GM19043 (cell line): ENCODE measurements around the gene MGAT5B.
"Not testable (repeated sequence)": the region's sequence is repeated elsewhere in the genome, so short reads cannot be mapped to it uniquely, and the experiment has no call there.

Experiments used
- ATAC-seq: cut with Tn5 transposase; IDR thresholded peaks from one replicate; pipeline ENCODE4 v1.9.1; 2021; ENCODE audit warnings: low read depth; ENCODE audit not compliant: unreplicated experiment

Gene MGAT5B

GRCh38 chr17:76968707-76969597, 100.7 kb downstream of the MGAT5B start:
- no peak for ATAC-seq

- no peak for ATAC-seq
Measured at GRCh38 chr17:76969598-76970172, 101.5 kb downstream of the MGAT5B start.

- not testable (repeated sequence) for ATAC-seq
Measured at GRCh38 chr17:76970228-76970627, 102.0 kb downstream of the MGAT5B start.

- ATAC-seq: no peak
Measured at GRCh38 chr17:76972046-76972641, 103.9 kb downstream of the MGAT5B start.

DNA sequence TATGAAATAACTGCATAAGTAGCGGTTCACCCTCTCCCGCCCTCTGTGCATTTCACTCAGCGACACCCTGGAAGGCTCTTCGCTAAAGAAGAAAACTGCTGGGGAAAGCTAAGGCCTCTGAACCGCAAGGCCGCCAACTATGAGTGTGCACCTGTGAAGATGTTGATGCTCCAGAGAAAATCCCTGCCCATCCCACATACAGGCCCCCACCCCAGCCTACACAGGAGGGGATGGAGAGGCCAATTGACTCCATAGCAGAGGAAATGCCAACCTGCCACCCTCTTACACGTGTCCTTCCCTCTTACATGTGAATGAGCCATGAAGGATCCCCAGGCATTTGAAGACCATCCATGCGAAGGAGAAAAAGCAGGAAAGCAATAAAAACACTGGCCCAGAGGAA, 104.8 kb downstream of the MGAT5B start:
- no peak for ATAC-seq

GRCh38 chr17:76974721-76975120, 106.5 kb downstream of the MGAT5B start:
- no peak for ATAC-seq

GRCh38 chr17:76978050-76978449, 109.8 kb downstream of the MGAT5B start:
- ATAC-seq: not testable (repeated sequence)

- no peak for ATAC-seq
Measured at GRCh38 chr17:76981545-76982295, 113.5 kb downstream of the MGAT5B start.

- ATAC-seq: no peak
Measured at GRCh38 chr17:76982408-76983074, 114.3 kb downstream of the MGAT5B start.

DNA sequence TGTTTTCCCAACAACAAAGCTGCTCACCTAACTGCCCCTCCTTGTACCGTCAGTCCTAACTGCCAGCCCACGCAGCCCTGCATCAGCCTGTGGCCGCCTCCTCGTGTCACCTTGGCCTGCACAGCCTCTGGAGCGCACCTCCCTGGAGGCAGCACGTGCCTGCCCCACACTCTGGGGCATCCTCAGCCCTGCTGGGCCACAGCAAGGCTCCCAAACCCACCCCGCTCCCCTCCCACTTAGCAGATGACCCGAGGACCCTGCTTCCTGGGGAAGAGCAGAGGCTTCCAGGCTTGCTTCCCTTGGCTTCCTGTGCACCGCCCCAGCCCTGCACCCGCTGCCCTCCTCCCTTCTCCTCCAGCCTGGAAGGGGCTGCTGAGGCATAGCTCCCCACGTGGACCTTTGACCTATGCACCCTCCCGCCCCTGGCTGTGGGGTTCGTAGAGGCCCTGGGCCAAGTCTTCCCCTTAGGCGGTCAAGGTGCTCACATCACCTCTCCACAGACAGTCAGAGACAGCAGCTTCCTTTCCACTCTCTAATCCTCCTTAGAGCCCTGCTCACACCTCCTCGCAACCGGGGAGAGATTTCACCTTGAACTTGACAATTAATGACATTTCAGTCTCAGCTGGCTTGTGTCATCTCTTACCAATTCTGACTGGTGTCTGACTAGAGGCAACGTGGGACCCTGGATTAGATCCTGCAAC, 115.0 kb downstream of the MGAT5B start:
- no peak for ATAC-seq

DNA sequence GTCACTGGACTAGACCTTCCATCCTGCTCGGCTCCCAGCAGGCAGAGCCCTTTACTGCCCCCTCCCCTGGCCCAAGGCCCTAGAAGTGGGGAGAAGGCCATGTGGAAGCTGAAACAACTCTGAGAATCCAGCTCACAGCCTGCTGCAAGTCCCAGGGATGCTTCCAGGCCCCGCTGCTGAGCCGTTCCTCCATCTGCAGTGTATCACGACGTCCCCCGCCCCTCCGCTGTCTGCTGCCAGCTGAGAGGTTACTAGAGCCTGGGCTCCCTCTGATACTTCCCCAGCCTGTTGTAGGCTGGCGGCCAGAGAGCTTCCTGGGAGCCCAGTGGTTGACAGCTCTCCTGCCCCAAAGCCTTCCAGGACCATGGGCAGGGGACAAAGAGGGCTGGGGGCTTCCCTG, 118.2 kb downstream of the MGAT5B start:
- ATAC-seq: no peak

- no peak for ATAC-seq
Measured at GRCh38 chr17:76987486-76988093, 119.4 kb downstream of the MGAT5B start.

DNA sequence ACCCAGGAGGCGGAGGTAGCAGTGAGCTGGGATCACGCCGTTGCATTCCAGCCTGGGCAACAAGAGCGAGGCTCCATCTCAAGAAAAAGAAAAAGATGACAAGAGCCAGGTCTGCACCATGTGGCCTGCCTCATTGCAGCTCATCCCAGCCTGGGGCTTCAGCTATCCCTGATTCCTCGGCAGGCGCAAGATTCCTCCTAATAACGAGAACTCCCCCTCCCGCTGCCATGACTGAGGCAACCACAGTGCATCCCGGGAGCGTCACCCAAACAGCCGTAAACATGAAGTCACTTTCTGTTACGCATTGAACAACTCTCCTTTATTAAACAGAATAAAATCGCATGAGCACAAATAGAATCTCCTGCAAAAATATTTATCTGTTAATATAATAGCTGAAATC, 120.6 kb downstream of the MGAT5B start:
- ATAC-seq: no peak

- ATAC-seq: no peak
Measured at GRCh38 chr17:76989519-76989918, 121.3 kb downstream of the MGAT5B start.

DNA sequence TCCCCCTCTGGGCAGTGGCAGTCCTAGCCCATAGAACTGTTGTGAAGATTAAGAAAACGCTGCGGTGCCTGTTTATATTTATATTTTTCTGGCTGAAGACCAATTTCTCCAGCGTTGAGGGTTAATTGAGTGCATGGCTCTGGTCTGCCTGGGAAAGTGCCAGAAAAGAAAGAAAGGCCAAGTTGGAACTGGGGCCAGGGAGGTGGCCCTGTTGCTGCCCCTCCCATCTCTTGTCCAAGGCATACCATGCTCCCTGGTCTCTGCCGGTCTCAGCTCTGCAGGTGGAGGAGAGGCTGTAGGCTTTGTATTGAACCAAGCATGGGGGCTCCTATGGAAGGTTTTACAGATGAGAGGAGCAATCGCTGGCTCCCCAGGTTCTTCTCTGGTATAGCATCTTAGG, 124.7 kb downstream of the MGAT5B start:
- no peak for ATAC-seq

DNA sequence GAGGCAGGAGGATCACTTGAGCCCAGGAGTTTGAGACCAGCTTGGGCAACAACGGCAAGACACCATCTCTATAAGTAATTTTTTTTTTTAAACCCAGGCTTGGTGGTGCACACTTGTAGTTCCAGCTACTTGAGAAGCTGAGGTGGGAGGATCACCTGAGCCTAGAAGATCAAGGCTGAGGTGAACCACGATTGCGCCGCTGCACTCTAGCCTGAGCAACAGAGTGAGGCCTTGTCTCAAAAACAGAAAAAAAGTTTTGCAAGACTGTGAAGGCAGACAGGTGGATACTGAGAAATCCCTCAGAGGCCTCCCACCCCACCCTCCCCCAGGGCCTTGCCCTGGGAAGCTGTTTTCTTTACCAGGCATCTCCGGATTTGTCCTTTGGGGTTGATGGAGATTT, 125.4 kb downstream of the MGAT5B start:
- no peak for ATAC-seq

DNA sequence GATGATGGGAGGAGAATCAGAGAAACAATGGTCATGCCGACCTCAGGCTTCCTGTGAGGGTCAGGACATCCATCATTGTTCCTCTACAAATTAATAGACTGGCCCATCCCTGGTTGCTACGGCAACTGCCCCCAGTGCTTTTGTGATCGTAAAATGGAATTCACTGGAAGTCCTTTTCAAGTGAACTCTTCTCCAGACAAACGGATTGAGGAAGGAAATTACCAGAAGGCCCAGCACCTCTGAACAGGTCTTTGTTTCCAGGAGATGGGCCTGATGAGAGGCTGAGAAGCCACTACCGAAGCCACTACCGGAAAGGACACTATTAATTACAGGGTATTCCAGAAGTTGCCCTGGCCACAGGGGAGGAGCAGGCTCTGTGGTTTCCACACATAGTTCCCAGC, 126.0 kb downstream of the MGAT5B start:
- ATAC-seq: no peak

- no peak for ATAC-seq
Measured at GRCh38 chr17:76995387-76996105, 127.3 kb downstream of the MGAT5B start.
